Activated B cell treated with CpG ODN at 0.5 μM for 24 hours (primary cell): Measurements from ENCODE around the gene TMEM191C. TPM values are rescaled to one million over a fixed set of nuclear protein-coding genes. Genes with fewer than 3 reads are reported as not detected.
"Not testable (repeated sequence)": the region's sequence is repeated elsewhere in the genome, so short reads cannot be mapped to it uniquely, and the experiment has no call there.

Experiments
- ATAC-seq: fragments of 200-7000 bp; cut with Tn5 transposase; one replicate; pipeline ENCODE4 v1.10.0; 2021; ENCODE audit warnings: low read depth, mild to moderate bottlenecking, moderate library complexity
- CTCF ChIA-PET: fragments of 350-600 bp; sonication (Branson Sonifier 250); formaldehyde crosslinking; loops from one replicate; lab custom pipeline; 2021; ENCODE audit warnings: antibody characterized with exemption; lab: Charles Lee
- POLR2A ChIA-PET: fragments of 350-600 bp; sonication (Branson Sonifier 250); formaldehyde crosslinking; loops from one replicate; lab custom pipeline; 2021; ENCODE audit warnings: antibody characterized with exemption; lab: Charles Lee
- DNase-seq: peaks from one replicate; pipeline ENCODE4 v3.0.0; 2022
- H3K27ac Mint-ChIP-seq: one replicate; pipeline ENCODE4 v1.8.0; 2020; ENCODE audit warnings: mixed read lengths
- H3K27me3 Mint-ChIP-seq: one replicate; pipeline ENCODE4 v1.8.0; 2021; ENCODE audit warnings: mixed read lengths
- H3K36me3 Mint-ChIP-seq: one replicate; pipeline ENCODE4 v1.8.0; 2021; ENCODE audit warnings: low read depth, mixed read lengths
- H3K4me1 Mint-ChIP-seq: one replicate; pipeline ENCODE4 v1.8.0; 2021; ENCODE audit warnings: mixed read lengths
- H3K4me3 Mint-ChIP-seq: one replicate; pipeline ENCODE4 v1.8.0; 2020; ENCODE audit warnings: mild to moderate bottlenecking, mixed read lengths
- H3K9me3 Mint-ChIP-seq: one replicate; pipeline ENCODE4 v1.8.0; 2020; ENCODE audit warnings: mixed read lengths
- intact Hi-C: fragments of 100-400 bp; cut with micrococcal nuclease; formaldehyde crosslinking; loops from one replicate; pipeline ENCODE4 v1.15.1; 2024
- total RNA-seq: library from RNA; stranded (reverse); gene quantifications from 2 replicates; pipeline ENCODE4 v1.2.3, GENCODE V29; 2022

The TMEM191C gene
- total RNA-seq, 1 donor from 2014 or later: 1.3 TPM

DNA sequence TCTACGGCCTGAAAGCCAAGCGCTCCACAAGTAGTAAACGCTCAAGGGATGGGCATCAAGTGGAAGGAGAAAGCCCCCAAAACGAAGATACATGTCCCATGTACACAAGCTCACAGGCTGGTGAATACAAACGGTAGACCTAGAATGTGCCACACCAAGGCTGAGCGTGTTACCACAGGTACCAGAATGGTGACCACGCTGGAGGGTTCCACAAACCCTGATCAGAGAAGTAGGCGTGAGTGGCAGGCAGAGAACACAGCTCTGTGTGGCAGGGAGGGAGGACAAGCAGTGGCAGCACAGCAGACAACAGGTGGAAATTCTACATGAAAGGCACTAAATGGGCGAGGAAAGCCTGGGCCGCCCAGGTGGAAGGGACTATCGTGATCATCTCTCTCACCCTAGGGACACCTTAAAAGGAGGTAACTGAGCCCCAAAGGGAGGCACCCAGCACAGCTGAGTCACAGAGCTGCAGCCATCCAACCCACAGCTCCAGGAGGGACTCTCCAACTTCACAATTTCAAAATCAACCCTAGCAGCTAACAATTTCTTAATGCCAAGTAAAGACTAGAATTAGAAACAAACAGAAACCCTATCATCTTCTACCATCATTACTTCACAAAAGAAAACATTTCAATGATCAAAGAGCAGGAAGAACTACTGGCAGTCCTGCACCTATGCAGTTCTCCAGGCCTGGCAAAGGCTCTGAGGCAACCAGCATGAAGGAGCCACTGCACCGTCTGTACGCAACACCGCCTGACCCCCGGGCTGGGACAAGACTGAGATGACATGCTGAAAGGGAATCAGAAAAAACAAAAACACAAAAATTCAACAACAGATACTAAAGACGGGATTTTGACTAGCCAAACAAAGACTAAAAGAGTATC is 32.7 kb downstream of the TMEM191C start:
- H3K9me3 Mint-ChIP-seq, H3K27me3 Mint-ChIP-seq, POLR2A ChIA-PET, H3K4me1 Mint-ChIP-seq, H3K4me3 Mint-ChIP-seq, intact Hi-C loops, H3K27ac Mint-ChIP-seq, H3K36me3 Mint-ChIP-seq, DNase-seq, CTCF ChIA-PET: not testable (repeated sequence)
- peak; percentile 25 for ATAC-seq

DNA sequence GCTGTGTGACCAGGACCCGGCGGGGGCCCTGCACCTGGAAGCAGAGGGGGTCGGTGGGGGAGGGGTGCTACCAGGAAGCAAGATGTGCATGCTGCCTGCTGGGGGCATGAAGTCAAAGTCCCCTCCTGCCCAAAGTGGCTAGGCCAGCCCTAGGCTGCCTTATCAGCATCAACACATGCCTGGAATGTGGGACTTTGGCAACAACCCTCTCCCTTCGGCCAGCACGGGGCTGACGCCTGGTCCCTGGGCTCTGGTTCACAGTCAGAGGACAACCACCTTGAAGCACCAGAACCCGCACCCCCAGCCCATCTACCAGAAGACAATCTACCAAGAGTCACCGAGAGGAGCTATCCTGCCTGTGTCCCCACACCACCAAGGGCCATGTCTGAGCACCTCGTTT is 43.2 kb downstream of the TMEM191C start:
- intact Hi-C loops, H3K4me3 Mint-ChIP-seq, H3K27me3 Mint-ChIP-seq, H3K27ac Mint-ChIP-seq, DNase-seq, POLR2A ChIA-PET, ATAC-seq, CTCF ChIA-PET, H3K4me1 Mint-ChIP-seq, H3K9me3 Mint-ChIP-seq, H3K36me3 Mint-ChIP-seq: not testable (repeated sequence)

DNA sequence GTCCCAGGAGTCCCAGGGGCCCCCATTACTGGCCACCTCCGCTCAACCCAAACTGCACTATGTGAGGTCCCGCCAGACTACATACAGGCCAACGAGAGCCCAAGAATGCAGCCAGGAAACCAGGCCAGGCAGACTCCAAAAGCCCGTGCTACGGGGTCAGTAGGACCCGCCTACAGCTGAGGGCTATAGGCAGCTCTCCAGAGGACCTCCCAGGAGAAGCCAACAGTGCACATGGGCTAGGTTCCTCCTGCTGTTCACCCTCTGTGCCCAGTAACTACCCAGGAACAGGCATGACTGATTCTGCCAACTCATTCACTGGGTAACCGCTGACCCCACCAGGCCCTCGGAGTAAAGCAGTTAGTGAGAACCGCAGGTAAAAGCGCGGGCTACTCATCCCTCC is 44.8 kb downstream of the TMEM191C start:
- intact Hi-C loops, H3K4me1 Mint-ChIP-seq, H3K27me3 Mint-ChIP-seq, H3K36me3 Mint-ChIP-seq, POLR2A ChIA-PET, H3K4me3 Mint-ChIP-seq, DNase-seq, H3K27ac Mint-ChIP-seq, CTCF ChIA-PET, ATAC-seq, H3K9me3 Mint-ChIP-seq: not testable (repeated sequence)

DNA sequence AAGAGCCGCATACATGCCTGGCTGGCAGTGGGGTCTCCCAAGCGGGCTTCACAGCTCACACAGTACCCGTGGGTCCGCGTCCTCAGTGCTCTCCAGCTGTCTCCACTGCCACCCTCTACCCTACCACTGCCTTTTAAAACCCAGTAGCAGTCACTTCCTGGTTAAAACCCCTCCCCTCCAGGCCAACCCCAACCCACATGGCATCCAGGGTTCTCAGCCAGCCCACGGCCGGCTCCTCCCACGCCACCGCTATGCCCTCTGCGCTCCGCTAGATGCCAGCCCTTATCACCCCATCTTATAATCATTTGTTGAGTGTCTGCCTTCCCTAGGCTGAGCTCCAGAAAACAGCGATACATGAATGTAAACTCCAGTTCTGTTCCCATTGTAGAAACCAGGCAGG is 46.9 kb downstream of the TMEM191C start:
- H3K36me3 Mint-ChIP-seq, H3K9me3 Mint-ChIP-seq, CTCF ChIA-PET, H3K27me3 Mint-ChIP-seq, H3K27ac Mint-ChIP-seq, POLR2A ChIA-PET, DNase-seq, H3K4me1 Mint-ChIP-seq, H3K4me3 Mint-ChIP-seq, intact Hi-C loops: not testable (repeated sequence)
- peak; percentile 82 for ATAC-seq

- DNase-seq, intact Hi-C loops, H3K27ac Mint-ChIP-seq, H3K27me3 Mint-ChIP-seq, H3K36me3 Mint-ChIP-seq, ATAC-seq, CTCF ChIA-PET, H3K4me1 Mint-ChIP-seq, POLR2A ChIA-PET, H3K4me3 Mint-ChIP-seq, H3K9me3 Mint-ChIP-seq: not testable (repeated sequence)
Measured at GRCh38 chr22:21515234-21515633, 48.0 kb downstream of the TMEM191C start.

DNA sequence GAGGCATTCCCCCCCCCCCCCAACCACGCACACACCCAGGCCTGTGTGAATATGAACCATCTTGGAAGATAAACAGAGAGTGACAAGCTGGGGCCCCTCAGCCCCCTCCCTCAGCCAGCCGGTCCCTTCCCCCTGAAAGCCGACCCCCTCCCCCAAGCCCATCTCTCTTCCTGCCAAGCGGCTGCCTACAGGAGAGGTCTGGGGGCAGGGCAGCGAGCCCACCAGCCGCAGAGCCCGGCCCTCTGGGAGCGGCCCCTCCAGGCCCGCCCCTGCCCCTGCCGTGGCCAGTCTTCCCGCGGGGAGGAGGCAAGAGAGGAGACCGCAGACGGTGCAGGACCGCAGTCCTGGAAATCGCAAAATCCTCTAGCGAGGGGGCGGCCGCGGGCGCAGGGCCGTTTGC is 49.3 kb downstream of the TMEM191C start:
- ATAC-seq, H3K4me3 Mint-ChIP-seq, H3K9me3 Mint-ChIP-seq, H3K4me1 Mint-ChIP-seq, POLR2A ChIA-PET, H3K27ac Mint-ChIP-seq, H3K36me3 Mint-ChIP-seq, H3K27me3 Mint-ChIP-seq, DNase-seq, intact Hi-C loops, CTCF ChIA-PET: not testable (repeated sequence)

DNA sequence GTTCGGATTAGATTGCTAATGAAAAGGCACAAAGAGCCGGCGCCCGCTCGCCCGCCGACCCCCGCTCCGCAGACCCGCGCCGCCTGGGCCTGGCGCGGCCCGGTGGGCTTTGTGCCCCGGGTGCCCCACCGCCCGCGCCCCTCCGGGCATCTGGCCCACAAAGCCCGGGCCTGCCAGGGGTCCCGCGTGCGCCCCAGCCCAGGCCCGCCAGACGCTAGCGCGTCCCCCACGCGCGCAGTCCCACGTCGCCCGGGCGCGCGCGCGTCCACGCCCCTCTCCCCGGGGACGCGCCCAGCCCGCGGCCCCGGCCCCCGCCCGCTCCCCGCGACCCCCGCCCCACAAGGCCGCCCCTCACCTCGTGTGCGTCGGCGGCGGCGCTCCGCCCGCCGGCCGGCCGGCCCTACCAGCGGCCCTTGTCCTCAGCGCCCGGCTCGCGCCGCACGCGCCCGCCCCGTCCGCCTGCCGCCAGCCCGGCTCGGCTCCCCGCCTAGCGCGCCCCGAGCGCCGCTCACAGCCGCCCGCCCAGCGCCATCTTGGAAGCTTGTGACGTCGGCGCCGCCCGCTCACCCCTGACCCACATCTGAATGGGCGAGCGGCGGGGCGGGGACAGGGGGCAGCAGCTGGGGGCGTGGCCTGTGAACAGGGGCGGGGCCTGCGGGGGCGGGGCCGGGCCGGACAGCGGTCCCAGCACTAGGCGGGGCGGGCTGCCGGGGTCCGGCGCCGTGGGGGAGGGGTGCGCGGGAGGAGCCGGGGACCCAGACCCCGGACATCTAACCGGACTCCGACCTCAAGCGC is 50.0 kb downstream of the TMEM191C start:
- intact Hi-C loops, CTCF ChIA-PET, H3K9me3 Mint-ChIP-seq, H3K27ac Mint-ChIP-seq, H3K27me3 Mint-ChIP-seq, H3K4me1 Mint-ChIP-seq, H3K4me3 Mint-ChIP-seq, POLR2A ChIA-PET, H3K36me3 Mint-ChIP-seq, DNase-seq: not testable (repeated sequence)
- ATAC-seq: peak; percentile 82

Other genes starting within 250 kb of the TMEM191C start
- 0.16 and 0.42 TPM in 2 replicates for gene RIMBP3B, start 83.6 kb upstream of the TMEM191C start, total RNA-seq
- 6.5 and 7.1 TPM in 2 replicates for gene HIC2, start 50.0 kb upstream of the TMEM191C start, total RNA-seq
- gene RIMBP3C, start 84.1 kb downstream of the TMEM191C start, total RNA-seq: 0.24 TPM in 1 of 2 replicates, not detected in the other
- gene UBE2L3, start 100.3 kb downstream of the TMEM191C start, total RNA-seq: 39.8 and 43.3 TPM in 2 replicates
- gene YDJC, start 162.6 kb downstream of the TMEM191C start, total RNA-seq: 46.1 and 51.4 TPM in 2 replicates
- 1.0 and 1.2 TPM in 2 replicates for gene CCDC116, start 165.4 kb downstream of the TMEM191C start, total RNA-seq
- 40.0 and 43.3 TPM in 2 replicates for gene SDF2L1, start 174.9 kb downstream of the TMEM191C start, total RNA-seq
- 58.4 and 64.0 TPM in 2 replicates for gene PPIL2, start 198.6 kb downstream of the TMEM191C start, total RNA-seq